Thoracic aorta (tissue), 2 donors: ENCODE measurements around the gene DCLK3. TPM values are rescaled to one million over a fixed set of nuclear protein-coding genes. Genes with fewer than 3 reads are reported as not detected.

Experiments
- ATAC-seq: fragments of 150-250 bp; one replicate; pipeline ENCODE4 v1.8.0; 2017; ENCODE audit warnings: low read depth; ENCODE audit not compliant: insufficient number of reproducible peaks, low FRiP score
- DNase-seq: peaks from one replicate; pipeline ENCODE4 v3.0.0-alpha.2; 2020; ENCODE audit warnings: low spot score
- H3K27ac ChIP-seq, 2 donors: fragments of 200-600 bp; sonication (generic); 1 replicate in 1 of 2; 2 replicates in 1 of 2; pipeline ENCODE4 v1.5.1; 2016; ENCODE audit warnings: mild to moderate bottlenecking in 2 of 2, moderate library complexity in 2 of 2
- H3K27me3 ChIP-seq: fragments of 200-600 bp; sonication (generic); replicated peaks from 2 replicates; pipeline ENCODE4 v1.6.0; 2016; ENCODE audit warnings: mild to moderate bottlenecking; ENCODE audit not compliant: insufficient read depth
- H3K36me3 ChIP-seq: fragments of 200-600 bp; sonication (generic); one replicate; pipeline ENCODE4 v1.5.1; 2016
- H3K4me1 ChIP-seq, 2 donors: fragments of 200-600 bp; sonication (generic); 1 replicate in 1 of 2; 2 replicates in 1 of 2; pipeline versions ENCODE4 v1.5.1 to v1.6.0; 2016; ENCODE audit warnings: low read depth in 2 of 2, mild to moderate bottlenecking in 1 of 2; ENCODE audit not compliant: control insufficient read depth in 1 of 2
- H3K4me3 ChIP-seq: fragments of 200-600 bp; sonication (generic); 2 replicates; pipeline ENCODE4 v1.5.1; 2016; ENCODE audit warnings: mild to moderate bottlenecking
- H3K9me3 ChIP-seq: fragments of 200-600 bp; sonication (generic); 2 replicates; pipeline ENCODE4 v1.5.1; 2016
- total RNA-seq, 2 donors: library from RNA; depleted of rRNA; stranded (reverse); fragments of >200 nt; gene quantifications; one replicate each; pipeline versions ENCODE4 v1.1.0 to v1.2.3, GENCODE V29; 2016
- TF ChIP-seq, protein P1 (sequence below): fragments of 200-600 bp; sonication (generic); IDR thresholded peaks from one replicate; pipeline ENCODE4 v1.5.1; 2019; ENCODE audit warnings: antibody characterized with exemption

Gene DCLK3
- total RNA-seq, 2 donors from 2014 or later = 0.14 TPM; not detected in 1

DNA sequence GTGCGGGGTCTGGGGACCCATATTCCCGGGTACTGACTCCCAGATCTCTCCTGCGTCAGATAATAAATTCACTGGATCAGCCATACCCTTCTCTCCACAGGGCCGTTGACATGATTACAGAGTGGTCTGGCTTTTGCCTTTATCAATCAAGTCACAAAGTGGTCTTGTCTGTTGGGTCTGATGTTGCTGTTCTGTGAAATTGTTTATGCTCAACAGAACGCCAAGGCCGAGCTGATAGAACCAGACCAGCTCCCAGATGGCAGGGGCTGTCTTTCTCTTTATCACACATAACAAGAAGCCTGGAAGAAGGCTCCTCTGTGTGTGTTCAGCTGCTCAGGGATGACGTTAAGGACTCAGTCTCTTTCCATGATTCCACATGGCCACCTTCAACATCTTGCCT lies 751 bp upstream of the DCLK3 start:
- ATAC-seq = no peak
- Histone ChIP-seq H3K27me3 (no peaks in the 10 kb centered on the region), H3K36me3 (no peaks in the 10 kb centered on the region), H3K27ac (no peak overlapping the region), H3K4me3 (no peak overlapping the region), H3K9me3 (no peaks in the 10 kb centered on the region), H3K4me1 (no peaks in the 10 kb centered on the region)
- TF ChIP-seq, protein P1, sequence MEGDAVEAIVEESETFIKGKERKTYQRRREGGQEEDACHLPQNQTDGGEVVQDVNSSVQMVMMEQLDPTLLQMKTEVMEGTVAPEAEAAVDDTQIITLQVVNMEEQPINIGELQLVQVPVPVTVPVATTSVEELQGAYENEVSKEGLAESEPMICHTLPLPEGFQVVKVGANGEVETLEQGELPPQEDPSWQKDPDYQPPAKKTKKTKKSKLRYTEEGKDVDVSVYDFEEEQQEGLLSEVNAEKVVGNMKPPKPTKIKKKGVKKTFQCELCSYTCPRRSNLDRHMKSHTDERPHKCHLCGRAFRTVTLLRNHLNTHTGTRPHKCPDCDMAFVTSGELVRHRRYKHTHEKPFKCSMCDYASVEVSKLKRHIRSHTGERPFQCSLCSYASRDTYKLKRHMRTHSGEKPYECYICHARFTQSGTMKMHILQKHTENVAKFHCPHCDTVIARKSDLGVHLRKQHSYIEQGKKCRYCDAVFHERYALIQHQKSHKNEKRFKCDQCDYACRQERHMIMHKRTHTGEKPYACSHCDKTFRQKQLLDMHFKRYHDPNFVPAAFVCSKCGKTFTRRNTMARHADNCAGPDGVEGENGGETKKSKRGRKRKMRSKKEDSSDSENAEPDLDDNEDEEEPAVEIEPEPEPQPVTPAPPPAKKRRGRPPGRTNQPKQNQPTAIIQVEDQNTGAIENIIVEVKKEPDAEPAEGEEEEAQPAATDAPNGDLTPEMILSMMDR = no peak
- no peak for DNase-seq

DNA sequence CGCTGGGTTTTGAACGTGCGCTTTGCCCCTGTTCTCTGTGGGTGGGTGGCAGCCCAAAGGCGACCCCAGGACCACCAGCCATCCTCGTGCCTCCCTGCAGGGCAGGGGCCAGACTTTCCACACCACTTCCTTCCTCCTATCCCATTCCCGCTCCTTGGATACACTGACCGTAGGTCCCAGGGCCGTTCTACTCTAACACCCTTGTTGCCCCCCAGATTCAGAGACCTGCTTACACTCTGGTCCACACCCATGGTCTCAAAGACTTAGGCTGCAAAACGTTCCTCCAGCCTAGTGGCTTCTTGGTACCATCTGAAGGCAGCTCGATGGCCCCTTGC lies 318 bp upstream of the DCLK3 start:
- H3K27me3 ChIP-seq = no peaks in the 10 kb centered on the region
- ATAC-seq (no peak), DNase-seq (no peak)
- no peaks in the 10 kb centered on the region for H3K36me3 ChIP-seq
- TF ChIP-seq, protein P1 = no peak
- H3K4me3 ChIP-seq = peak overlapping the region; percentile 55
- no peaks in the 10 kb centered on the region for H3K9me3 ChIP-seq
- H3K4me1 ChIP-seq = no peaks in the 10 kb centered on the region
- no peak overlapping the region for H3K27ac ChIP-seq

DNA sequence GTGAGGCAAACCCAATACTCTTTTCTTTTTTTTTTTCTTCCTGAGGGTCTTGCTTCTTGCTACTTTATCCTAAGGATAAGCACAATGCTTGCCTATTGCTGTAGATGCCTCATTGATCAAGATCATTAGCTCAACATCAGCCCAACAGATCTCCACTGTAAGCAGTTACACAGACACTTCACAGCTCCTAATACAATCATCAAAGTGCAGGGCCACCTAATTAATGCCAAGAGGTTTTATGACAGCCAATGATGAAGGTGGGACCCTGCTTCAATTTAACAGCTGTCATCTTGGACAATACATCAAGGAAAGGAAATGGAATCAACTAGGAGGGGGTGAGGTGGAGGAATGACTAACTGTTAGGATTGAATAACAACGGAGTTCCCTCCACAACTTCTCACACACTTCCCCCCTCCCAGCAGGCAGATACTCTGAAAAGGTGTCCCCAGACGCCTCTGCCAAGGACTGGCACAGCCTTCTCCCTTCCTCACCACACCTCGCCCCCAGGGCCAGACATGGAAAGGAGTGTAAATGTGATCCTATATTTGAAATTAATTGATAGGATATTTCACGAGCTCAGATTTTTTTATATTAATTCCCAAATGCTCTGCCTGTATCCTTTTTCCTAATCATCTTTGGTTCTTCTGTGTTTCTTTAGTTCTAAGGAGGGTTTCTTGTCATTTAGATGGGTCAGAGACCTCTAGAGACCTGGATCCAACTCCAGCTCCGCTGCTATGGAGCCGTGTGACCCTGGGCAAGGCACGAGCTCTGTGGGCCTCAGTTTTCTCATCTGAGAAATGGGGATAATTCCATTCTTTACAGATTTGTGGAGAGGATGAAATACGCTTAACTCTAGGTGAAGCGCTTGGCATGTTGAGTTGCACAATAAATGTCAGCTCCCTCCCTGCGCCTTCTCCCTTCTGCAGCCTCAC lies 1.2 kb downstream of the DCLK3 start:
- TF ChIP-seq, protein P1 = no peak
- no peaks in the 10 kb centered on the region for H3K9me3 ChIP-seq
- no peaks in the 10 kb centered on the region for H3K36me3 ChIP-seq
- no peaks in the 10 kb centered on the region for H3K4me1 ChIP-seq
- H3K4me3 ChIP-seq = no peak overlapping the region
- ATAC-seq (no peak), DNase-seq (no peak)
- no peak overlapping the region for H3K27ac ChIP-seq
- H3K27me3 ChIP-seq = no peaks in the 10 kb centered on the region

DNA sequence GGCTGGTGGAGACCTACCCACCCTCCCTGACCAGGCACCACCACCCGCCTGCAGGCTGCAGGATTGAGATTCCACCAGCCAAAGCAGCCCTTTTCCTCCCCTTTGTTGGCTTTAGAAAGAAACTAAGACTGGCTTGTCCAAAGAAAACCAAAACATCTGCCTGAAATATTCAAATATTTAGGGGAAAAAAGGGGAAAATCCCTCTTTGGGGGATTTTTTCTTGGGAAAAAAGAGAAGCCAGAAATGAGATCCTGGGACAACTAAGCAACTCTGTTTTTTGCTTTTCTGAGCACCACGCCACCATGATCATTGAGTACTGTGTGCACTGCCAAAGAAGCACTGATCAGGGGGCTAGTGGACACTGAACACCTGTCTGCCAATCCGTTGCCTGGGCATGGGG lies 2.6 kb downstream of the DCLK3 start:
- Histone ChIP-seq H3K36me3 (no peaks in the 10 kb centered on the region), H3K4me3 (no peak overlapping the region), H3K27me3 (no peaks in the 10 kb centered on the region), H3K4me1 (no peaks in the 10 kb centered on the region), H3K27ac (no peak overlapping the region), H3K9me3 (no peaks in the 10 kb centered on the region)
- DNase-seq (no peak), ATAC-seq (no peak)
- TF ChIP-seq, protein P1 = no peak

DNA sequence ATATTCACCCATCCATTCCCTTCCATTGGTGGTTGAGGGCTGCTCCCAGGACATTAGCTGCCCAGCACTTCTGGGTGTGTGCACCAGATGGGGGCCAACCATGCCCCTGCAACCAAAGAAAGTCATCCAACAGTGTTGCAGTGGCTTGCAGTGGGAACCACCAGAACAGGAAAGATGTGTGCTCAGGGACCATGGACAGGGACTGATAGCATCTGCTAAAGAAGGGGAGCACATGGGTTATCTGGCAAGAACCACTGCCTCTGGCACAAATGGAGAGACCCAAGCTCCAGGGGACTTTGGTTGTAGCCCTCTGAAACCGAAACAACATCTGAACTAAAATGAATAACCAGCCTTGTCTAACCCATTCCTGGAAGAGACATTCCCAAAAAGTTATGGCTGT lies 8.1 kb downstream of the DCLK3 start:
- Histone ChIP-seq H3K4me1 (no peaks in the 10 kb centered on the region), H3K9me3 (no peaks in the 10 kb centered on the region), H3K27me3 (no peaks in the 10 kb centered on the region), H3K4me3 (no peak overlapping the region), H3K27ac (no peak overlapping the region), H3K36me3 (no peaks in the 10 kb centered on the region)
- ATAC-seq = no peak
- no peak for DNase-seq
- TF ChIP-seq, protein P1 = no peak
